Effector CD4-positive, alpha-beta T cell (primary cell): ENCODE data around the gene PMCH. TPM values are rescaled to one million over a fixed set of nuclear protein-coding genes. Genes with fewer than 3 reads are reported as not detected.
"Not testable (repeated sequence)": the region's sequence is repeated elsewhere in the genome, so short reads cannot be mapped to it uniquely, and the experiment has no call there.

ENCODE experiments used
- DNase-seq: peaks from one replicate; pipeline ENCODE4 v3.0.0-alpha.2; 2020
- total RNA-seq: gene quantifications from one replicate; lab custom pipeline; 2026; lab: John Stamatoyannopoulos, UW

PMCH gene
- not detected for total RNA-seq

- no peak for DNase-seq
Measured at GRCh38 chr12:102197789-102198188, at the start of gene PMCH. TSS of gene PMCH (minus strand) at chr12:102197833. CDS start at chr12:102197770, 63 bp downstream.

GRCh38 chr12:102240859-102241258 is 43.2 kb upstream of the PMCH start:
- not testable (repeated sequence) for DNase-seq

GRCh38 chr12:102234599-102234998 is 37.0 kb upstream of the PMCH start:
- no peak for DNase-seq

- no peak for DNase-seq
Measured at GRCh38 chr12:102232446-102232845, 34.8 kb upstream of the PMCH start.

GRCh38 chr12:102232036-102232435 is 34.4 kb upstream of the PMCH start:
- DNase-seq, result no peak

GRCh38 chr12:102227954-102228353 is 30.3 kb upstream of the PMCH start:
- DNase-seq, result no peak

- DNase-seq, result no peak
Measured at GRCh38 chr12:102220736-102221135, 23.1 kb upstream of the PMCH start.

GRCh38 chr12:102215992-102216691 is 18.5 kb upstream of the PMCH start:
- DNase-seq, result no peak

GRCh38 chr12:102204025-102204424 is 6.4 kb upstream of the PMCH start:
- no peak for DNase-seq

GRCh38 chr12:102202556-102202955 is 4.9 kb upstream of the PMCH start:
- no peak for DNase-seq

GRCh38 chr12:102201436-102202061 is 3.9 kb upstream of the PMCH start:
- no peak for DNase-seq

GRCh38 chr12:102195826-102196225 is 1.8 kb downstream of the PMCH start:
- DNase-seq, result no peak

- no peak for DNase-seq
Measured at GRCh38 chr12:102182635-102183034, 15.0 kb downstream of the PMCH start.

GRCh38 chr12:102174761-102175160 is 22.9 kb downstream of the PMCH start:
- no peak for DNase-seq

GRCh38 chr12:102174117-102174516 is 23.5 kb downstream of the PMCH start:
- no peak for DNase-seq

- no peak for DNase-seq
Measured at GRCh38 chr12:102172436-102172835, 25.2 kb downstream of the PMCH start.

- no peak for DNase-seq
Measured at GRCh38 chr12:102171951-102172350, 25.7 kb downstream of the PMCH start.

- DNase-seq, result no peak
Measured at GRCh38 chr12:102169922-102170621, 27.6 kb downstream of the PMCH start.

GRCh38 chr12:102167821-102168604 is 29.6 kb downstream of the PMCH start:
- no peak for DNase-seq

- no peak for DNase-seq
Measured at GRCh38 chr12:102163383-102163782, 34.2 kb downstream of the PMCH start.

GRCh38 chr12:102155206-102155605 is 42.4 kb downstream of the PMCH start:
- not testable (repeated sequence) for DNase-seq

- not testable (repeated sequence) for DNase-seq
Measured at GRCh38 chr12:102147062-102147587, 50.5 kb downstream of the PMCH start.
